ENCODE results near the gene RNF44. TPM values are rescaled to one million over a fixed set of nuclear protein-coding genes. Genes with fewer than 3 reads are reported as not detected.

The RNF44 gene
- total RNA-seq, 1 experiment from 2014 or later: 58.4 TPM

- DNase-seq (ENCODE audit: low read depth, low spot score): no peak
- peaks cover 0 to 10% of the 10 kb centered on the region in 2 experiments; a peak in 2 of 4 replicates for H3K4me1 ChIP-seq (ENCODE audit: control insufficient read depth in 1 of 2, insufficient read depth in 2 of 2, low read length in 2 of 2)
- H3K9me3 ChIP-seq (ENCODE audit: control insufficient read depth in 1 of 2, insufficient read depth in 1 of 2, low read depth in 1 of 2, low read length in 2 of 2): no peaks in the 10 kb centered on the region
- H3K79me2 ChIP-seq (ENCODE audit: insufficient read depth, low read length): no peaks in the 10 kb centered on the region
- ChIA-PET POLR2A (no interaction called here), RAD21 (ENCODE audit: low non-redundant PET in 1 of 2, low total read pairs in 2 of 2, uncharacterized antibody in 2 of 2, unreplicated experiment in 2 of 2) (no interaction called here), CTCF (no interaction called here)
- BruUV-seq (replicated peaks): no TSS peak
- intact Hi-C loops (cut with micrococcal nuclease): no loop called here
- no peak overlapping the region for H3K4me2 ChIP-seq (ENCODE audit: low read length)
- no peak overlapping the region for H3K27ac ChIP-seq (ENCODE audit: low read depth, low read length)
- TF ChIP-seq RAD21 (IDR thresholded peaks at IDR 0.05; ENCODE audit: low read depth) (no peak), EGR1 (IDR thresholded peaks at IDR 0.05; ENCODE audit: low read depth) (no peak), EZH2 (IDR thresholded peaks at IDR 0.05) (no peak), ZNF274 (IDR thresholded peaks at IDR 0.05; ENCODE audit: low read depth, low read length) (no peak), MAX (IDR thresholded peaks at IDR 0.05) (no peak), FOSL1 (IDR thresholded peaks at IDR 0.05; ENCODE audit: low read depth) (no peak), REST (IDR thresholded peaks at IDR 0.05; ENCODE audit: low read depth) (no peak), EZH2phosphoT487 (IDR thresholded peaks at IDR 0.05; ENCODE audit: borderline replicate concordance) (no peak), TCF7L2 (IDR thresholded peaks at IDR 0.05; ENCODE audit: borderline replicate concordance, extremely low read depth, insufficient read depth, insufficient read length) (no peak), ZBTB33 (IDR thresholded peaks at IDR 0.05; ENCODE audit: extremely low read depth, insufficient replicate concordance, low read length) (no peak), SIN3A (IDR thresholded peaks at IDR 0.05; ENCODE audit: low read depth) (no peak), SRF (IDR thresholded peaks at IDR 0.05; ENCODE audit: low read depth) (no peak), CEBPB (IDR thresholded peaks at IDR 0.05; ENCODE audit: low read depth) (no peak)
- H3K9ac ChIP-seq (ENCODE audit: low read length): no peak overlapping the region
- H4K20me1 ChIP-seq (ENCODE audit: insufficient read depth): no peaks in the 10 kb centered on the region
- H2AFZ ChIP-seq (ENCODE audit: low read depth, low read length, poor library complexity, severe bottlenecking): no peak overlapping the region
- no peaks in the 10 kb centered on the region for H3K27me3 ChIP-seq (ENCODE audit: insufficient read depth, low read length)
- no peak for ATAC-seq
- H3K9me2 ChIP-seq (ENCODE audit: insufficient read depth): no peaks in the 10 kb centered on the region
- peaks cover 36 to 55% of the 10 kb centered on the region in 2 experiments for H3K36me3 ChIP-seq (ENCODE audit: control insufficient read depth in 1 of 2, insufficient read depth in 2 of 2, low read length in 2 of 2)
- H3K4me3 ChIP-seq (replicated peaks in 1 of 2; ENCODE audit: low read depth in 1 of 2, low read length in 2 of 2): no peak overlapping the region
Observed at GRCh38 chr5:176499273-176499672, 37.9 kb downstream of the RNF44 start.
